HepG2 (cell line): ENCODE data around the gene CHRD. TPM values are rescaled to one million over a fixed set of nuclear protein-coding genes. Genes with fewer than 3 reads are reported as not detected.

Experiments used
- AKNA ChIP-seq: sonication (generic); formaldehyde crosslinking; IDR thresholded peaks from 2 replicates; pipeline ENCODE4 v1.4.0; 2020; ENCODE audit warnings: missing genetic modification reagents, borderline replicate concordance
- CTCF ChIP-seq: sonication (generic); formaldehyde crosslinking; IDR thresholded peaks from 2 replicates; pipeline ENCODE4 v1.5.0; 2020; ENCODE audit warnings: mild to moderate bottlenecking, missing genetic modification reagents, moderate library complexity
- FOXP1 ChIP-seq, 2 experiments: fragments of 450-650 bp in 1 of 2; IDR thresholded peaks; 2 replicates each; pipeline ENCODE4 v1.6.1; 2017 to 2018; ENCODE audit warnings: antibody characterized with exemption in 1 of 2
- SUZ12 ChIP-seq: fragments of 150-350 bp; IDR thresholded peaks from 2 replicates; pipeline ENCODE4 v1.6.1; 2014; ENCODE audit warnings: low read depth, low read length
- TIGD3 ChIP-seq: sonication (generic); formaldehyde crosslinking; IDR thresholded peaks from 2 replicates; pipeline ENCODE4 v1.5.1; 2020; ENCODE audit warnings: mild to moderate bottlenecking, missing genetic modification reagents, borderline replicate concordance
- ZBTB7A ChIP-seq: sonication (generic); formaldehyde crosslinking; IDR thresholded peaks from 2 replicates; pipeline ENCODE4 v1.8.0; 2022; ENCODE audit warnings: mild to moderate bottlenecking, missing genetic modification reagents
- ZFP37 ChIP-seq: sonication (generic); formaldehyde crosslinking; IDR thresholded peaks from 2 replicates; pipeline ENCODE4 v1.4.0; 2020; ENCODE audit warnings: missing genetic modification reagents, borderline replicate concordance
- ZFP41 ChIP-seq: sonication (generic); formaldehyde crosslinking; IDR thresholded peaks from 2 replicates; pipeline ENCODE4 v1.4.0; 2020; ENCODE audit warnings: mild to moderate bottlenecking, missing genetic modification reagents, borderline replicate concordance
- ZNF367 ChIP-seq: sonication (generic); formaldehyde crosslinking; IDR thresholded peaks from 2 replicates; pipeline ENCODE4 v1.4.0; 2020; ENCODE audit warnings: missing genetic modification reagents, borderline replicate concordance
- ZNF782 ChIP-seq: sonication (generic); formaldehyde crosslinking; IDR thresholded peaks from 2 replicates; pipeline ENCODE4 v1.4.0; 2020; ENCODE audit warnings: missing genetic modification reagents, mild to moderate bottlenecking, borderline replicate concordance
- polyA plus RNA-seq, 8 experiments: library from polyadenylated mRNA; depleted of rRNA in 3 of 8; stranded (reverse) in 7 of 8; unstranded in 1 of 8; fragments of >200 nt; fragmentation: Illumina TruSeq in 4 of 8; extraction: Trizol in 4 of 8; gene quantifications; 2 replicates each; pipeline versions ENCODE4 v1.2.1 to v1.2.3, GENCODE V29; 2011 to 2016; ENCODE audit warnings: low read depth in 4 of 8, missing spikeins in 1 of 8, mixed read lengths in 1 of 8; ENCODE audit not compliant: insufficient read depth in 1 of 8
- total RNA-seq, 5 experiments: library from RNA; depleted of rRNA; stranded (reverse); fragments of >200 nt; fragmentation: Illumina TruSeq; extraction: Trizol; gene quantifications; 2 replicates each; pipeline ENCODE4 v1.2.3, GENCODE V29; 2016; ENCODE audit warnings: low read depth in 1 of 5
- TF ChIP-seq, protein P1 (sequence below): IDR thresholded peaks from 2 replicates; pipeline ENCODE4 v1.6.1; 2016; ENCODE audit warnings: mild to moderate bottlenecking

CHRD gene
- total and polyA plus RNA-seq, 2 of the 13 experiments (the other 11 are each of a cell fraction or from before 2014, with no cell fraction given) = 22.2 to 35.2 TPM

DNA sequence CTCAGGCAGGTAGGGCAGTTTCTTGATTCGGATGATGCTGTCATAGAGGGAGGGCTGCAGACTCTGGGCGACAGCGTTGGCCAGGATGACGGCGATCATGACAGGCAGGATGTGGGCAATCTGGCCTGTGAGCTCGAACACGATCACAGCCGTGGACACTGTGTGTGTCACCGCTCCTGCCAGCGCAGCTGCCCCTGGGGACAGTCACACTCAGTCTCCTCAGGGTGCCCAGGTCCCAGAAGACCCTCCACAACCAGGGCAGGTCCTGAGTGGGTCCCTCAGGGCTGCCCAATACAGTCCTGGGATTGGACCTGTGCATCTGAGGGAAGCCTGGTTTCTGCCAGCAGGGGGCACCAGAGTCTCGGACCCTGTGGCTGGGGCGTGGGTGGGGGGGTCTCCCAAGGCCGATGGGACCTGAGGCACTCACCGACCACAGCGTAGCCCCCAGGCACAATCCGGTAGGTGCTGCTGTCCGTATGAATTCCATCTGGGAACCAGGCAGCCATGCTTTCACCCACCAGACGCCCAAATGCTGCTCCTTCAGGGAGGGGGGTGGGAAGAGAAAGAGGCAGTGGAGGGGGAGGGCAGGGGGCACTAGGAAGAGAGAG is 25.6 kb upstream of the CHRD start (continued):
- TF ChIP-seq, protein P1, sequence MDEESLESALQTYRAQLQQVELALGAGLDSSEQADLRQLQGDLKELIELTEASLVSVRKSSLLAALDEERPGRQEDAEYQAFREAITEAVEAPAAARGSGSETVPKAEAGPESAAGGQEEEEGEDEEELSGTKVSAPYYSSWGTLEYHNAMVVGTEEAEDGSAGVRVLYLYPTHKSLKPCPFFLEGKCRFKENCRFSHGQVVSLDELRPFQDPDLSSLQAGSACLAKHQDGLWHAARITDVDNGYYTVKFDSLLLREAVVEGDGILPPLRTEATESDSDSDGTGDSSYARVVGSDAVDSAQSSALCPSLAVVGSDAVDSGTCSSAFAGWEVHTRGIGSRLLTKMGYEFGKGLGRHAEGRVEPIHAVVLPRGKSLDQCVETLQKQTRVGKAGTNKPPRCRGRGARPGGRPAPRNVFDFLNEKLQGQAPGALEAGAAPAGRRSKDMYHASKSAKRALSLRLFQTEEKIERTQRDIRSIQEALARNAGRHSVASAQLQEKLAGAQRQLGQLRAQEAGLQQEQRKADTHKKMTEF (CRISPR knock-in tag) = no peak
- TF ChIP-seq SUZ12 = no peak
- TF ChIP-seq ZBTB7A (CRISPR knock-in tag) = 0 out of 2 replicates have a peak, but pooled peaks have one; percentile 44
- TF ChIP-seq AKNA (CRISPR knock-in tag) = no peak
- no peak for TF ChIP-seq ZFP41 (CRISPR knock-in tag)
- no peak for TF ChIP-seq ZNF367 (CRISPR knock-in tag)
- no peak for TF ChIP-seq FOXP1 (IDR thresholded peaks at IDR 0.05)
- no peak for TF ChIP-seq FOXP1 (CRISPR knock-in tag; IDR thresholded peaks at IDR 0.05)
- TF ChIP-seq TIGD3 (CRISPR knock-in tag) = no peak
- 0 out of 2 replicates have a peak, but pooled peaks have one; percentile 33 for TF ChIP-seq ZNF782
- TF ChIP-seq CTCF (CRISPR knock-in tag) = peak; percentile 85
- no peak for TF ChIP-seq ZFP37 (CRISPR knock-in tag)
